K562 (cell line): Measurements from ENCODE around the gene CIART. TPM values are rescaled to one million over a fixed set of nuclear protein-coding genes. Genes with fewer than 3 reads are reported as not detected.

ENCODE experiments used
- ATAC-seq: fragments of 200-7000 bp; cut with Tn5 transposase; 3 replicates; pipeline ENCODE4 v1.9.1; 2020; ENCODE audit warnings: moderate library complexity
- BruUV-seq: library from RNA; stranded (reverse); fragments of 400-500 nt; replicated peaks from 2 replicates; lab custom pipeline; 2021; lab: Mats Ljungman, UMichigan
- CTCF ChIA-PET: fragments of 300-600 bp; formaldehyde crosslinking; extraction: SDS; loops from one replicate; lab custom pipeline; 2021; ENCODE audit warnings: low intra/inter-chr PET ratio; lab: Yijun Ruan, JAX
- POLR2A ChIA-PET: fragments of 300-600, 350-650 bp; sonication (Branson Sonifier 250); formaldehyde crosslinking; extraction: SDS; loops from one replicate; lab custom pipeline; 2021; ENCODE audit warnings: antibody characterized with exemption, inconsistent platforms; lab: Yijun Ruan, JAX
- DNase-seq, 4 experiments: peaks; one replicate each; pipeline versions ENCODE4 v3.0.0 to v3.0.0-alpha.2; 2011 to 2018; ENCODE audit warnings: low spot score in 3 of 4, mixed read lengths in 3 of 4; ENCODE audit errors: extremely low read depth in 1 of 4
- FAIRE-seq: peaks from 2 replicates; lab custom pipeline; 2011; peaks lifted over from hg19 to GRCh38; lab: Jason Lieb, UNC
- H2AFZ ChIP-seq: 2 replicates; pipeline ENCODE4 v1.6.0; 2011; ENCODE audit warnings: low read depth, low read length, control low read depth, inconsistent platforms
- H3K27ac ChIP-seq: fragments of 200-600 bp; 3 replicates; pipeline ENCODE4 v1.8.0; 2011; ENCODE audit warnings: low read depth, mild to moderate bottlenecking, control low read depth, inconsistent platforms, low read length, moderate library complexity, mixed read lengths; ENCODE audit errors: extremely low read depth
- H3K27me3 ChIP-seq, 2 experiments: fragments of 300-600 bp in 1 of 2; 2 replicates in 1 of 2; 3 replicates in 1 of 2; pipeline versions ENCODE4 v1.6.0 to v1.8.0; 2011; ENCODE audit warnings: inconsistent platforms in 2 of 2, low read length in 2 of 2, mild to moderate bottlenecking in 1 of 2, mixed read lengths in 1 of 2, moderate library complexity in 1 of 2; ENCODE audit not compliant: control insufficient read depth in 2 of 2, insufficient read depth in 2 of 2
- H3K36me3 ChIP-seq: fragments of 300-600 bp; 3 replicates; pipeline ENCODE4 v1.8.0; 2011; ENCODE audit warnings: mild to moderate bottlenecking, low read length, inconsistent platforms; ENCODE audit not compliant: control insufficient read depth, insufficient read depth
- H3K4me1 ChIP-seq, 2 experiments: fragments of 200-600 bp in 1 of 2; replicated peaks in 1 of 2; 2 replicates in 1 of 2; 3 replicates in 1 of 2; pipeline versions ENCODE4 v1.5.1 to v1.8.0; 2011; ENCODE audit warnings: inconsistent platforms in 2 of 2, low read length in 2 of 2, mild to moderate bottlenecking in 1 of 2, mixed read lengths in 1 of 2, moderate library complexity in 1 of 2; ENCODE audit not compliant: control insufficient read depth in 2 of 2, insufficient read depth in 2 of 2
- H3K4me2 ChIP-seq: 2 replicates; pipeline ENCODE4 v1.6.1; 2011; ENCODE audit warnings: low read length, control low read depth, inconsistent platforms, mixed read lengths; ENCODE audit not compliant: insufficient read depth
- H3K4me3 ChIP-seq: fragments of 200-600 bp; sonication (generic), shearing (Covaris generic); 2 replicates; pipeline ENCODE4 v1.5.1; 2016; ENCODE audit warnings: control low read depth, inconsistent platforms
- H3K79me2 ChIP-seq: fragments of 200-600 bp; 3 replicates; pipeline ENCODE4 v1.8.0; 2011; ENCODE audit warnings: low read length, inconsistent platforms; ENCODE audit not compliant: control insufficient read depth, insufficient read depth
- H3K9ac ChIP-seq, 2 experiments: 2 replicates each; pipeline versions ENCODE4 v1.6.0 to v1.6.1; 2011; ENCODE audit warnings: low read depth in 2 of 2, low read length in 2 of 2, control low read depth in 1 of 2, inconsistent platforms in 1 of 2, mild to moderate bottlenecking in 1 of 2, mixed read lengths in 1 of 2; ENCODE audit not compliant: insufficient read depth in 1 of 2
- H3K9me1 ChIP-seq: one replicate; pipeline ENCODE4 v1.6.0; 2011; ENCODE audit warnings: inconsistent platforms, mild to moderate bottlenecking, low read length, moderate library complexity; ENCODE audit not compliant: control insufficient read depth, insufficient read depth
- H3K9me3 ChIP-seq: replicated peaks from 2 replicates; pipeline ENCODE4 v1.5.1; 2011; ENCODE audit warnings: low read depth, low read length, inconsistent platforms; ENCODE audit not compliant: control insufficient read depth, insufficient read depth
- H4K20me1 ChIP-seq: replicated peaks from 2 replicates; pipeline ENCODE4 v1.6.1; 2011; ENCODE audit warnings: low read length, inconsistent platforms, mixed read lengths; ENCODE audit not compliant: control insufficient read depth, insufficient read depth
- BMI1 ChIP-seq: fragments of 150-350 bp; IDR thresholded peaks from 2 replicates; pipeline ENCODE4 v1.6.1; 2014; ENCODE audit warnings: low read length
- CBX1 ChIP-seq: sonication (generic); IDR thresholded peaks from 2 replicates; pipeline ENCODE4 v1.6.1; 2016; ENCODE audit warnings: antibody characterized with exemption, low read depth, mild to moderate bottlenecking
- HDAC8 ChIP-seq: fragments of 450-650 bp; IDR thresholded peaks from 2 replicates; pipeline ENCODE4 v1.6.1; 2016; ENCODE audit warnings: mild to moderate bottlenecking, missing genetic modification characterization, moderate library complexity, missing compliant biosample characterization
- HOXB6 ChIP-seq: fragments of 250-450 bp; sonication (Bioruptor Pico); IDR thresholded peaks from 2 replicates; pipeline ENCODE4 v1.5.1; 2022; ENCODE audit warnings: mild to moderate bottlenecking, borderline replicate concordance
- L3MBTL2 ChIP-seq: fragments of 450-650 bp; IDR thresholded peaks from 2 replicates; pipeline ENCODE4 v1.6.1; 2016; ENCODE audit warnings: mild to moderate bottlenecking, moderate library complexity
- NR2C1 ChIP-seq, 2 experiments: fragments of 450-650 bp; IDR thresholded peaks; 2 replicates each; pipeline ENCODE4 v1.6.1; 2017; ENCODE audit warnings: mild to moderate bottlenecking in 2 of 2, antibody characterized with exemption in 1 of 2, inconsistent platforms in 1 of 2, missing compliant biosample characterization in 1 of 2, missing genetic modification characterization in 1 of 2
- PHF21A ChIP-seq: fragments of 450-650 bp; IDR thresholded peaks from 2 replicates; pipeline ENCODE4 v1.6.1; 2017; ENCODE audit warnings: low read depth, borderline replicate concordance
- TEAD4 ChIP-seq, 2 experiments: sonication (generic) in 1 of 2; formaldehyde crosslinking in 1 of 2; IDR thresholded peaks; 2 replicates each; pipeline versions ENCODE4 v1.6.1 to v1.8.0; 2012 to 2022; ENCODE audit warnings: borderline replicate concordance in 1 of 2, inconsistent platforms in 1 of 2, low read length in 1 of 2, mild to moderate bottlenecking in 1 of 2, missing genetic modification reagents in 1 of 2
- USF2 ChIP-seq: sonication (generic); formaldehyde crosslinking; IDR thresholded peaks from 2 replicates; pipeline ENCODE4 v1.5.0; 2020; ENCODE audit warnings: missing genetic modification reagents
- ZNF766 ChIP-seq: fragments of 200-800 bp; sonication (Bioruptor generic); conservative IDR thresholded peaks from 2 replicates; pipeline ENCODE4 v1.6.1; 2016; ENCODE audit warnings: missing genetic modification characterization, missing compliant biosample characterization
- WGBS: fragments of 100-300 bp; shearing (Covaris generic); methylation state at CpG from one replicate; pipeline ENCODE4 v1.1.6; 2016; ENCODE audit warnings: low coverage, mixed read lengths; ENCODE audit not compliant: insufficient coverage; ENCODE audit errors: missing lambda C conversion rate; 5-methylcytosine and 5-hydroxymethylcytosine counted together
- in situ Hi-C: fragments of 300-500 bp; cut with MboI; formaldehyde crosslinking; loops from 4 replicates; pipeline ENCODE4 v1.15.0; 2018; ENCODE audit warnings: inconsistent platforms, mixed read lengths
- intact Hi-C: fragments of 100-400 bp; cut with micrococcal nuclease; formaldehyde crosslinking; loops from 2 replicates; pipeline ENCODE4 v1.14.2; 2022
- polyA plus RNA-seq, 8 experiments: library from polyadenylated mRNA; depleted of rRNA in 4 of 8; stranded (reverse) in 5 of 8; unstranded in 3 of 8; fragments of >200 nt; fragmentation: Nextera tagmentation in 2 of 8; fragmentation: Illumina TruSeq in 1 of 8; extraction: Ambion mirVana in 2 of 8; extraction: Trizol in 1 of 8; gene quantifications; 2 replicates each; pipeline versions ENCODE4 v1.2.1 to v1.2.3, GENCODE V29; 2011 to 2014; ENCODE audit warnings: inconsistent platforms in 1 of 8, missing spikeins in 1 of 8
- total RNA-seq, 7 experiments: library from RNA; depleted of rRNA in 6 of 7; stranded (reverse); fragments of >200 nt in 6 of 7; fragmentation: Illumina TruSeq in 2 of 7; extraction: Trizol in 2 of 7; gene quantifications; 2 replicates each; pipeline versions ENCODE4 v1.2.1 to v1.2.3, GENCODE V29; 2011 to 2021; ENCODE audit warnings: low replicate concordance in 1 of 7
- TF ChIP-seq, protein P1 (sequence below): fragments of 450-650 bp; formaldehyde crosslinking; IDR thresholded peaks from 2 replicates; pipeline ENCODE4 v1.4.0; 2020; ENCODE audit warnings: mild to moderate bottlenecking, moderate library complexity

The CIART gene
- total and polyA plus RNA-seq, 9 of the 15 experiments (the other 6 are each of a cell fraction or from before 2014, with no cell fraction given), result 0.07 to 0.35 (median 0.19) TPM; not detected in 2

- Histone ChIP-seq H3K27ac (no peak overlapping the region), H3K4me3 (no peak overlapping the region), H3K9me3 (no peaks in the 10 kb centered on the region), H3K79me2 (no peaks in the 10 kb centered on the region), H3K36me3 (no peaks in the 10 kb centered on the region), H3K4me2 (no peak overlapping the region), H2AFZ (no peak overlapping the region), H3K9me1 (no peaks in the 10 kb centered on the region), H3K27me3 (no peaks in the 10 kb centered on the region), H3K9ac (no peak overlapping the region), H4K20me1 (no peaks in the 10 kb centered on the region), H3K4me1 (no peaks in the 10 kb centered on the region; a peak in 2 of 5 replicates)
- POLR2A ChIA-PET, result no interaction called here
- ATAC-seq (no peak), FAIRE-seq (no peak), DNase-seq (no peak)
- BruUV-seq, result no TSS peak
- no peak for TF ChIP-seq L3MBTL2
- TF ChIP-seq CBX1, result no peak
- TF ChIP-seq USF2, result no peak
- TF ChIP-seq HOXB6, result no peak
- TF ChIP-seq NR2C1 (IDR thresholded peaks at IDR 0.05), result no peak
- no peak for TF ChIP-seq NR2C1 (tag; IDR thresholded peaks at IDR 0.05)
- TF ChIP-seq PHF21A, result no peak
- TF ChIP-seq TEAD4 (IDR thresholded peaks at IDR 0.05; ENCODE audit: low read length), result no peak
- no peak for TF ChIP-seq TEAD4 (CRISPR knock-in tag; IDR thresholded peaks at IDR 0.05; ENCODE audit: borderline replicate concordance)
- TF ChIP-seq ZNF766, result no peak
- TF ChIP-seq, protein P1, sequence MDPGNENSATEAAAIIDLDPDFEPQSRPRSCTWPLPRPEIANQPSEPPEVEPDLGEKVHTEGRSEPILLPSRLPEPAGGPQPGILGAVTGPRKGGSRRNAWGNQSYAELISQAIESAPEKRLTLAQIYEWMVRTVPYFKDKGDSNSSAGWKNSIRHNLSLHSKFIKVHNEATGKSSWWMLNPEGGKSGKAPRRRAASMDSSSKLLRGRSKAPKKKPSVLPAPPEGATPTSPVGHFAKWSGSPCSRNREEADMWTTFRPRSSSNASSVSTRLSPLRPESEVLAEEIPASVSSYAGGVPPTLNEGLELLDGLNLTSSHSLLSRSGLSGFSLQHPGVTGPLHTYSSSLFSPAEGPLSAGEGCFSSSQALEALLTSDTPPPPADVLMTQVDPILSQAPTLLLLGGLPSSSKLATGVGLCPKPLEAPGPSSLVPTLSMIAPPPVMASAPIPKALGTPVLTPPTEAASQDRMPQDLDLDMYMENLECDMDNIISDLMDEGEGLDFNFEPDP, result no peak
- TF ChIP-seq BMI1, result no peak
- TF ChIP-seq HDAC8 (tag), result no peak
- in situ Hi-C loops, result no loop called here
- 95% methylated on average over 3 of the region's 3 CpGs for WGBS
- CTCF ChIA-PET, result no interaction called here
- intact Hi-C loops, result no loop called here
Measured at GRCh38 chr1:150243003-150243402, 39.4 kb upstream of the CIART start.
